OCI-LY7 (cell line): ENCODE data around the gene CRELD2. TPM values are rescaled to one million over a fixed set of nuclear protein-coding genes. Genes with fewer than 3 reads are reported as not detected.

Experiments
- BruUV-seq: library from RNA; stranded (reverse); fragments of 400-500 nt; replicated peaks from 2 replicates; lab custom pipeline; 2021; lab: Mats Ljungman, UMichigan
- CTCF ChIA-PET: fragments of 300-600 bp; sonication (Branson Sonifier 250); formaldehyde crosslinking; loops from one replicate; lab custom pipeline; 2022; ENCODE audit warnings: antibody characterized with exemption; ENCODE audit not compliant: unreplicated experiment; lab: Charles Lee
- POLR2A ChIA-PET: fragments of 300-600 bp; sonication (Branson Sonifier 250); formaldehyde crosslinking; loops from one replicate; lab custom pipeline; 2022; ENCODE audit warnings: antibody characterized with exemption; lab: Charles Lee
- DNase-seq: peaks from one replicate; pipeline ENCODE4 v3.0.0-alpha.2; 2015; ENCODE audit warnings: low spot score
- H2AFZ ChIP-seq: fragments of 200-600 bp; sonication (generic), shearing (Covaris generic); 2 replicates; pipeline ENCODE4 v1.6.1; 2014; ENCODE audit warnings: mild to moderate bottlenecking, antibody characterized with exemption, low read length, moderate library complexity
- H3K27ac ChIP-seq: fragments of 200-600 bp; sonication (generic); 2 replicates; pipeline ENCODE4 v1.5.1; 2014; ENCODE audit warnings: mixed run types, low read depth, mild to moderate bottlenecking, moderate library complexity, low read length, inconsistent platforms; ENCODE audit not compliant: poor library complexity, severe bottlenecking
- H3K36me3 ChIP-seq: fragments of 200-600 bp; sonication (generic); 2 replicates; pipeline ENCODE4 v1.6.1; 2014; ENCODE audit warnings: mild to moderate bottlenecking, antibody characterized with exemption, low read length, moderate library complexity, mixed read lengths; ENCODE audit not compliant: insufficient read depth
- H3K4me1 ChIP-seq: fragments of 200-600 bp; sonication (generic); 2 replicates; pipeline ENCODE4 v1.5.1; 2014; ENCODE audit warnings: mild to moderate bottlenecking, low read length; ENCODE audit not compliant: insufficient read depth, poor library complexity, severe bottlenecking
- H3K4me2 ChIP-seq: fragments of 200-600 bp; sonication (generic); 2 replicates; pipeline ENCODE4 v1.6.1; 2014; ENCODE audit warnings: mild to moderate bottlenecking, low read length
- H3K4me3 ChIP-seq: fragments of 200-600 bp; sonication (generic); 2 replicates; pipeline ENCODE4 v1.5.1; 2014; ENCODE audit warnings: mild to moderate bottlenecking, low read depth, low read length; ENCODE audit not compliant: poor library complexity, severe bottlenecking
- H3K79me2 ChIP-seq: fragments of 200-600 bp; sonication (generic); 2 replicates; pipeline ENCODE4 v1.6.1; 2016; ENCODE audit warnings: low read depth, mild to moderate bottlenecking, low read length, moderate library complexity, mixed read lengths; ENCODE audit not compliant: insufficient read depth
- H3K9me2 ChIP-seq: fragments of 200-600 bp; sonication (generic); 2 replicates; pipeline ENCODE4 v1.6.1; 2016; ENCODE audit warnings: mild to moderate bottlenecking, low read length, mixed read lengths; ENCODE audit not compliant: insufficient read depth
- H3K9me3 ChIP-seq: fragments of 200-600 bp; sonication (generic); 2 replicates; pipeline ENCODE4 v1.6.1; 2014; ENCODE audit warnings: mild to moderate bottlenecking, mixed run types, low read length, mixed read lengths
- H4K20me1 ChIP-seq: fragments of 200-600 bp; sonication (generic); 2 replicates; pipeline ENCODE4 v1.6.1; 2014; ENCODE audit warnings: mild to moderate bottlenecking, antibody characterized with exemption, low read length, moderate library complexity, mixed read lengths; ENCODE audit not compliant: insufficient read depth
- CTCF ChIP-seq: fragments of 200-600 bp; sonication (generic); conservative IDR thresholded peaks from 2 replicates; pipeline ENCODE4 v1.5.1; 2014; ENCODE audit warnings: mild to moderate bottlenecking, antibody characterized with exemption, low read length, moderate library complexity, mixed read lengths
- EZH2phosphoT487 ChIP-seq: fragments of 200-600 bp; sonication (generic); IDR thresholded peaks from 2 replicates; pipeline ENCODE4 v1.6.1; 2018; ENCODE audit warnings: low read depth, borderline replicate concordance, mild to moderate bottlenecking, mixed run types, antibody characterized with exemption, low read length, moderate library complexity, mixed read lengths
- intact Hi-C: fragments of 100-400 bp; cut with micrococcal nuclease; formaldehyde crosslinking; loops from one replicate; pipeline ENCODE4 v1.10.0; 2022; ENCODE audit not compliant: unreplicated experiment
- total RNA-seq, 2 experiments: library from RNA; depleted of rRNA in 1 of 2; stranded (reverse); fragments of >200 nt in 1 of 2; shearing (Covaris generic) in 1 of 2; gene quantifications; 2 replicates each; pipeline ENCODE4 v1.2.3, GENCODE V29; 2014 to 2022

The CRELD2 gene
- total RNA-seq, 2 experiments from 2014 or later = 32.0 to 32.5 TPM

GRCh38 chr22:49929211-49929979, 11.0 kb downstream of the CRELD2 start:
- no peaks in the 10 kb centered on the region for H4K20me1 ChIP-seq
- BruUV-seq = no TSS peak
- H3K27ac ChIP-seq = peak overlapping the region; percentile 92
- TF ChIP-seq CTCF (peak; percentile 78), EZH2phosphoT487 (no peak)
- H3K9me3 ChIP-seq = no peaks in the 10 kb centered on the region
- intact Hi-C loops = loop anchor here (5.0 kb wide), 1 partner anchor 218 kb away; no protein-coding TSS in a partner anchor
- peak overlapping the region; percentile 39 for H3K4me3 ChIP-seq
- no peaks in the 10 kb centered on the region for H3K36me3 ChIP-seq
- H2AFZ ChIP-seq = peak overlapping the region; percentile 45; the same call in 1 of the 2 replicates
- H3K9me2 ChIP-seq = no peaks in the 10 kb centered on the region
- H3K4me2 ChIP-seq = peak overlapping the region; percentile 77
- CTCF ChIA-PET = no interaction called here
- POLR2A ChIA-PET = no interaction called here
- peaks cover 72% of the 10 kb centered on the region for H3K4me1 ChIP-seq
- H3K79me2 ChIP-seq = no peaks in the 10 kb centered on the region
- peak; percentile 89 for DNase-seq

GRCh38 chr22:49929994-49930575, 11.7 kb downstream of the CRELD2 start:
- POLR2A ChIA-PET = no interaction called here
- no peaks in the 10 kb centered on the region for H3K36me3 ChIP-seq
- H3K4me3 ChIP-seq = peak overlapping the region; percentile 39
- CTCF ChIA-PET = no interaction called here
- no peaks in the 10 kb centered on the region for H4K20me1 ChIP-seq
- no peaks in the 10 kb centered on the region for H3K79me2 ChIP-seq
- H2AFZ ChIP-seq = peak overlapping the region; percentile 45; the same call in 1 of the 2 replicates
- no peaks in the 10 kb centered on the region for H3K9me2 ChIP-seq
- H3K4me1 ChIP-seq = peaks cover 67% of the 10 kb centered on the region
- BruUV-seq = no TSS peak
- TF ChIP-seq EZH2phosphoT487 (no peak), CTCF (no peak)
- intact Hi-C loops = loop anchor here (1.0 to 10.0 kb wide), 6 partner anchors 47 to 575 kb away; no protein-coding TSS in a partner anchor
- peak overlapping the region; percentile 77 for H3K4me2 ChIP-seq
- no peak for DNase-seq
- no peaks in the 10 kb centered on the region for H3K9me3 ChIP-seq
- H3K27ac ChIP-seq = peak overlapping the region; percentile 92
